Measurements from ENCODE around the gene ZNF618.

ZNF618 gene, protein sequence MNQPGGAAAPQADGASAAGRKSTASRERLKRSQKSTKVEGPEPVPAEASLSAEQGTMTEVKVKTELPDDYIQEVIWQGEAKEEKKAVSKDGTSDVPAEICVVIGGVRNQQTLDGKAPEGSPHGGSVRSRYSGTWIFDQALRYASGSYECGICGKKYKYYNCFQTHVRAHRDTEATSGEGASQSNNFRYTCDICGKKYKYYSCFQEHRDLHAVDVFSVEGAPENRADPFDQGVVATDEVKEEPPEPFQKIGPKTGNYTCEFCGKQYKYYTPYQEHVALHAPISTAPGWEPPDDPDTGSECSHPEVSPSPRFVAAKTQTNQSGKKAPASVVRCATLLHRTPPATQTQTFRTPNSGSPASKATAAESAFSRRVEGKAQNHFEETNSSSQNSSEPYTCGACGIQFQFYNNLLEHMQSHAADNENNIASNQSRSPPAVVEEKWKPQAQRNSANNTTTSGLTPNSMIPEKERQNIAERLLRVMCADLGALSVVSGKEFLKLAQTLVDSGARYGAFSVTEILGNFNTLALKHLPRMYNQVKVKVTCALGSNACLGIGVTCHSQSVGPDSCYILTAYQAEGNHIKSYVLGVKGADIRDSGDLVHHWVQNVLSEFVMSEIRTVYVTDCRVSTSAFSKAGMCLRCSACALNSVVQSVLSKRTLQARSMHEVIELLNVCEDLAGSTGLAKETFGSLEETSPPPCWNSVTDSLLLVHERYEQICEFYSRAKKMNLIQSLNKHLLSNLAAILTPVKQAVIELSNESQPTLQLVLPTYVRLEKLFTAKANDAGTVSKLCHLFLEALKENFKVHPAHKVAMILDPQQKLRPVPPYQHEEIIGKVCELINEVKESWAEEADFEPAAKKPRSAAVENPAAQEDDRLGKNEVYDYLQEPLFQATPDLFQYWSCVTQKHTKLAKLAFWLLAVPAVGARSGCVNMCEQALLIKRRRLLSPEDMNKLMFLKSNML

DNA sequence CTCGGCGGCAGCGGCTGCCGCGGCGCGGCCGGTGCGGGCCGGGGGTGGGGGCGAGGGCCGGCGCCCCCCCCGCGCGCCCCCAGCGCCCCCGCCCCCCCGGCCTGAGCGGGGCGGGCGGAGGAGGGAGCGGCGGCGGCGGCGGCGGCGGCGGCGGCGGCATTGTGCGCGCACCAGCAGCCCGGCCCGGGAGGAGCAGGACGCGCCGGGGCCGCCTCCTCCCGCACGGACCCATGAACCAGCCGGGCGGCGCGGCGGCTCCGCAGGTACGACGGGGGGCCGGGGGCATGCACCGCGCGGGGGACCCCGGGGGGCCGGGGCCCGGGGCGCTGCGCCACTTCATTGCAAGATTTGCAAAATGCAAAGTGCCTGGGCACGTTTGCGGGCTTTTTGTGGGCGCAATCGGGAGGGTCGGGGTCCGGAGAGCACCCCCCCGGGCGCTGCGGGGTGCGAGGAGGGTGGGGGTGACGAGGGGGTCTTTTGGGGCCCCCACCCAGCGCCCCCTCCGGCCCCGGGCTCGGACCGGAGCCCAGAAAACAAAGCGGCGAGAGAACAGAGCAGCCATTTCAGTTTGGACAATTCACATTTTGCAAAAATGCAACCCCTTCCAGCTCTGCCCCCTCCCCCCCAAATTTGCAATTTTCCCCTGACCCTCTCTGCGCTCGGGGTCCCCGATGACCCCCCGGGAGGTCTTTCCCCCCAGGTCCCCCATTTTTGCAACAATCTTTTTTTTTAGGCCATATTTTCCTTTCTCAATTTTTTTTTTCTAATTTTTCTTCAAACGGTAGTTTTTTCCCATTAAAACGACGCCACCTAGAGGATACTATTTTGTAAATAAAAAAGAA, at the start of gene ZNF618:
Gene ZNF618, plus strand, starts transcription at position 159 of the 842 bp plus-strand sequence. Its CDS starts 72 bp downstream, at position 231.
- no peak for DNase-seq

DNA sequence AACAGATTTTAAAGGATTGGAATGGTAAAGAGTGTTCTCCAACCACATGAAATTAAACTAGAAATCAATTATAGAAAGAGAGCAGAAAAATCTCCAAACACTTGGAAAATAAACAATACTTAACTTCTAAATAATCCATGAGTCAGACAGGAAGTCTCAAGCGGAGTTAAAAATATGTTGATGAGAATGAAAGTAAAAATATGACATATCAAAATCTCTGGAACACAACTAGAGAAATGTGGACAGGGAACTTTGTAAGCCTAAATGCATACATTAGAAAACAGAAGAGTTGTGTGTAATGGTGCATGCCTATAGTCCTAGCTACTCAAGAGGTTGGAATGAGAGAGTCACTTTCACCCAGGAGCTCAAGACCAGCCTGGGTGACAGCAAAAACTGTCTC, 47.9 kb upstream of the ZNF618 start:
- DNase-seq, result no peak

DNA sequence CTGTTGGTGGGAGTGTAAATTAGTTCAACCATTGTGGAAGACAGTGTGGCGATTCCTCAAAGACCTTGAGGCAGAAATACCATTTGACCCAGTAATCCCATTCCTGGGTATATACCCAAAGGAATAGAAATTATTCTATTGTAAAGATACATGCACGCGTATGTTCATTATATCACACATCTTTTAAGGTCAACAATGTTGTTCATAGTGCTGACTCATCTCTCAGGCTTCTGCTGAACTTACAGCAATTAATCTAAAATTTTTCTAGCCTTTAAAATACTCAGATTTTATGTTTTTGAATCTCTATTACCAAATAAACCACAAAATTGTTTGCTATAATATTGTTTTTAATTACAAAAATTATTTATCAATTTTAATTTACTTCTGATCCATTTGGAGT, 38.8 kb upstream of the ZNF618 start:
- no peak for DNase-seq

DNA sequence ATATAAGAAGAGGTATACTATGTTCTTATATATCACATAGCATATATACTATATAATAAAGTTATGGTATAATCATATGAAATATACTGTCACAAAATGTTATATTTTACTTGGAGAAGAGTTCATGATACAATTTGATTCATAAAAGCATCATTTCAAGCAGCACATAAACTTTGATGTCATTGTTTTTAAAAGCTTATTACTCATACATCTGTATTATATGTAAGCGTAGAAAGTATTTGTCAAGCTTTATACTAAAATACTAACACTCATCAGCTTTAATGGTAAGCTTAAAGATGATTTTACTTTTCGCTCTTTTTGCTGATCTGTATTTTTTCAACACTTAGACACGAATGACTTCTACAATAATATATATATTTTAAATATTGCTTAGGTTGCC, 34.0 kb upstream of the ZNF618 start:
- DNase-seq, result no peak

DNA sequence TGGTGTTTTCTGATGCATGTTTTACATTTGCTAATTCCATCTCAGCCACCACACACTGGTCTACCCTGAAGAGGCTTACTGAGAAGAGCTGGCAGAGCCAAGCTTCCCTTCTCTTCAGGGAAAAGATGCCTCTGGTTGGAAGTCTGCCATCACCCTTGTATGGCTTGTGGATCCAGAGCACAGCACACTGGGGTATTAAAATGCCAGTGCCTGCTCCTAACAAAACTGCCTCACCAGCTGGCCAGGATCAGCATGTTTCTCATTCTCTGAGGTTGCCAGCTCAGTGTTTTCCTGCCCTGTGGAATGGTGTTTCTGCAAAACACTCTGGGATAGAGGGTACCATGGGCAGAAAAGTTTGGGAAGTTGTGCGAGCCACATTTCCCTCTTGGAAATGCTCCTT, 31.6 kb upstream of the ZNF618 start:
- no peak for DNase-seq

DNA sequence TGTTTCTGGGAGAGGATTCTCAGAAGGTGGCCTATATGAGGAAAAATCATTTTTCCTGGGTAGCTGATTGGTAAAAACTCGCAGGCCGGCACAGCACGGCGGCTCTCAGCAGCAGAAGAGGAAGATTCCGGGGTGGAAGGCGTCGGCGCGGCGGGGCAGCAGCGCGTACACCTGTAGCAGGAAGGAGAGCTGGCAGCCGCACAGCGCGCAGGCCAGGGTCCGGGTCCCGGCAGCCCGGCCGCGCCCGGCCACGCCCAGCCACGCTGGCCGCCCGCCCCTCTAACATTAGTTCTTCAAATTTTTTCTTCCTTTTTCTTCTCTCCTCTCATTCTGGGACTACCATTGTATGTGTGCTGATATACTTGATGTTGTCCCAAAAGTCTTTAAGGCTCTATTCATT, 24.8 kb upstream of the ZNF618 start:
- DNase-seq, result no peak

DNA sequence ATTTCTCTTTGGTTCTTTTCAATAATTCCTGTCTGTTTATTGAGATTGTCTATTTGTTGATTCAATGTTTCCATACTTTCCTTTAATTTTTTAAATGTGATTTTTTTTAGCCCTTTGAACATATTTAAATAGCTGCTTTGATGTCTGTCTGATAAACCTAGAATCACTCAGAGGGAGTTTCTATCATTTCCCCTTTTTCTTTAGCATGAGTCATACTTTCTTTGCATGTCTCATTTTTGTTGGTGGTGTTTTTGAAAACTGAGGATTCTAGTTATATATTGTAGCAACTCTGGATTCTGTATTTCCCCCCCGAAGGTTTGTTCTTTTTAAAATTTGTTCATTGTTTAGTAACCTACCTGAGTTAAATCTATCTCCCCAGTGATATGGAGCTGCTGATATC, 24.2 kb upstream of the ZNF618 start:
- DNase-seq, result no peak

DNA sequence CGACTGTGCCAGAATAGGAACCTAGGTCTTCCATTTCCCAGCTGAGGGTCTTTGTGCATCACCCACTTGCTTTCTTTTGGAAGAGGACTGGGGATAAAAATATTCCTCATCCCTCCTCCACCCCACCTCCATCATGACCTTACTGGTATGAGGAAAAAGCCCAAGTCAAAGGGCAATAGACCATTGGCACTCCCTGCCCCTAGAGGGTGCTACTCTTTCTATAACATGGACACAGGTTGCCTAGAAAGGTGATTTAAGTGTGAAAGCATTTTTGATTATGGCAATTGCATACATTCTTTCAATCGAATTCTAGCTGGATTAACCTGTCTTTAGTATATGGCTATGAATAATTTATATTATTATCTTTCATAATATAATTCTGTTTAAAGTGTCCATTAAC, 22.8 kb upstream of the ZNF618 start:
- DNase-seq, result no peak

DNA sequence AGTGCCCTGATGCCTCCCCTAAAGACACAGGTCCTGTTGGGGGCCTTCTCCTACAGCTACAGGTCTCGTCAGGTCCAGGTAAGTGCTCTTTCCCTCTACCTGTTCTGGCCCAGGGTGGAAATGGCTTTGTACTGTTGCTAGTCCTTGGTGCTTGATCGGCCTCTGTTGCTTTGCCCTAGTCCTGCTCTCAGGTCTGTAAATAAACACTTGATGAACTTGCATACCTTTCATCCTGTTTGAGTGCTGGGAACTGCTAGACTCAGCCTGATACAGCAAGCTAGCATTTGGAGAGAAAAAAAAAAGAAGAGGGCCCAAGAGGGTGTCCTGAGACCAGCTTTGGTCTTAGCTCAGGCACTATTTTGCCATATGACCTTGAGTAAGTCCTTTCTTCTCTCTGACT, 21.8 kb upstream of the ZNF618 start:
- no peak for DNase-seq

DNA sequence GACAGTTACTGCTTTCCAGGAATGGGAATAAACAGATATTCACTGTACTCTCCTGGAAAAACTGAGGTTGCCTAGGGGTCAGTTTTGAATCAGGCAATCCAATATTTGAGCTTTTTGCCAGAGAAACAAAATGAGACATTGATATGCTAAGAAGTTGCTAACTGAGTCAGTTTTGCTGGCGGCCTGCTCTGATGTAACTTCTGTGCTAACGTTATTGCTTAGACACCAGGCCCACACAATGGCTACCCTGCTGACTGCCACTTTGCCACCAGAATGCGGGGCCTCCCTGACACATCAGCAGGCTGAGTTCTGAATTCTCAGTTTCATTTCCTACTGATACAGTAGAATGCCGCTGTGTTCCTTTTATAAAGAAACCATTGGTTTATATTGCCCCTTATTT, 18.2 kb upstream of the ZNF618 start:
- DNase-seq, result no peak

DNA sequence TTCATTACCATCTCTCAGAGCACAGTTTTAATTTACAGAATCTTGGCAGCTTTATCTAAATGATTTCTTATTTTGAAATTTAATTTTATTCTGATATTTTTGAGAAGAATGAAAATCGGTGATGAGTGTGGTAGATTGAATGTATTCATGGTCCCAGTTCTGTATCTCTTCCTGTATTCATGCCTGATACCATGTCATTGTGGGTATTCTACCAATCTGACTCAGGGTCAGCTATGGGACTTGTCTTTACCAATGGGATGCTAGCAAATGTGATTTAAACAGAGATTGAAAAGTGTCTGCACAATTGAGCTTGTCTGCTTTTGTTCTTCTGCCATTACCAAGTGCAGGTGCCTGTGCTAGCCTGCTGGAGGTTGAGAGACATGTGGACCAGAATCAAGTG, 17.8 kb upstream of the ZNF618 start:
- DNase-seq, result no peak

DNA sequence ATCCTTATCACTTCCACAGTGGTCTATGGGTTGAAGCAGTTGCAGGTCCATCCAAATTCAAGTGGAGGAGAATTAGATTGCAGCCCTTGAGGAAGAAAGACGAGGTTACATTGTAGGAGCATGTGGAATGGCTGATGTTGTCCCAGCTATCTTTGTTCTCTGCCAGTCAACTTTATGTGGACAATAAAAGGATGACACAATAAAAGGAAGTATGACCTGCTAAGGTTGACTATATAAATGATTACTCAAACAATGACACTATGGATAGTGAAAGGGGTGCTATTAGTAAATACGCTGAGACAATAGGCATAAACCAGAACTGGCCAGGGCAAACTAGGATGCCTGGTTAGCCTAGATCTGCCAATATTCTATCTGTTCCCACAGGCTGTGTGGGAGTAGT, 12.8 kb upstream of the ZNF618 start:
- DNase-seq, result no peak

DNA sequence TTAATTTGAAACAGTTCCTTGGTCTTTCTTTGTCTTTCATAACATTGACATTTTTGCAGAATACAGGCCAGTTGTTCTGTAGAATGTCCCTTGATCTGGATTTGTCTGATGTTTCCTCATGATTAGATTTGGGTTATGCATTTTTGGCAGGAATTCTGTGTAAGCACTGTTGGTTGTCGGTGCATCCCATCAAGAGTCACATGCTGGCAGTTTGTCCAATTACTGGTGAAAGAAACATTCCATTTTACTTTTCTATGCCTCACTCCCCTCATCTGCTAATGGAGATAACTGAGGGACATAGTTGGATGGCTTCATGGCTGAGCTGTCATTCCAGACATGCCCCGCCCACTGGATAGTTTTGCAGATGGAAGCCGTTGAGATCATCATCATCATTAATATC, 7.6 kb upstream of the ZNF618 start:
- no peak for DNase-seq

DNA sequence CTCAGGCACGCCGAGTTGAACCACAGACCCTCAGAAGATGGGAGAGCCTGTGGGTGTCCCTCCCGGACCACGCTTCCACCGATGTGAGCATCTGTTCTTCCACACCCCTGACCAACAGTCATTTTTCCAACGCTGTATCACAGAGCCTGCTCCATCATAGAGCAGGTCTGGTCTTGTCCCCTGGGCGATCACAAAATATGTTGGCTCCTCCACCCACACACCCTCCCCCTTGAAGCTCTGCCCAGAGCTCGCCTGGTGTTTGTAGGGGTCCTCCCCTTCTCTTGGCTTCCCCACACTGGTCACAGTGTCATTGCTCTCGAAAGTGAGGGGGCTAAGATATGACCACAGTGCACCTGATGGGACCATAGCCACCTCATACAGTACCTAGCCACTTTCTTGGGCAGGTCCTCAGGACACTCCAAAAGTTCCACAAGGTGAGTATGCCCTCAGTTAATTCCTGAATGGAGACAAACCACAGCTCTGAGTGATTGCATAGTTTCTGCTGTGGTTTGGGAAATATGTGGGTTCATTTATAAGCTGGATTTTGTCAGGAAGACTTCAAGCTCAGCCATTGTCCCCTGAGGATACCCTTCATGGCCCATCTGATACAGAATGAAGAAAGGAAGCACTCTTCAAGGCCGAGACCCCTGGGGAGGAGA, 3.5 kb upstream of the ZNF618 start:
- DNase-seq, result no peak

DNA sequence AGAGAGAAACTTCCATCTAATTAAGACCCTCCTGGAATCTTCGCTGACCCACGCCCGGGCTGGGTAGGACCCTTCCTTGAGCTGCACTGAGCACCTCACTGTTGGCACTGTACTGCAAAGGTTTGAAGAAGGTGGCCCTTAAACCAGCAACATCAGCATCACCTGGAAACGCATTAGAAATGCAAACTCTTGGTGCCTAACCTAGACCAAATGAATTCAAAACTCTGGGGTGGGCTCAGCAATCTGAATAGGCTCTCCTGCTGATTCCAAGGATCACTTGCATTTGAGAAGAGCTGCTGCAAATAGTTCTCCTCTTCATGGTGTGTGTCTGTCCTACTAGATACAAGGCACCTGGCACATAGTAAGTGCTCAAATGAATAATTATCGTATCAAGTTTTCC, 2.7 kb upstream of the ZNF618 start:
- no peak for DNase-seq

DNA sequence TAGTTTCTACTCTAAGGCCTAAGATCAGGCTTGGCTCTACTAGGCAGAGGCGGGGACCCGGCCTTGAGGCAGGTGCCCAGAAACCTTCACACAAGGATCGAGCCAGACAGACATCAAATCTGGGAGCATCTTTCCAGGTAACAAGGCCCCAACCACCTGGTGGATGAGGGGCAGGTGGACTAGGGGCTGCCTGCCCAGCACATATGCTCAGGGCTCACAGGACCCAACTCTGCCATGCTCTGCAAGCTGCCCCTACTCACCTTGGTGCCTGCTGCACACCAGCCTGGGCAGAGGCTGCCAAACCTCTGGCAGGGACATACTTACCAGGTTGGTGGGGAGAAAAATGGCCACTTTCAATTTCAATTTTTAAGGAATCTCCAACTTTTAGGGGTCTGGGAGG, 2.2 kb upstream of the ZNF618 start:
- DNase-seq, result no peak

DNA sequence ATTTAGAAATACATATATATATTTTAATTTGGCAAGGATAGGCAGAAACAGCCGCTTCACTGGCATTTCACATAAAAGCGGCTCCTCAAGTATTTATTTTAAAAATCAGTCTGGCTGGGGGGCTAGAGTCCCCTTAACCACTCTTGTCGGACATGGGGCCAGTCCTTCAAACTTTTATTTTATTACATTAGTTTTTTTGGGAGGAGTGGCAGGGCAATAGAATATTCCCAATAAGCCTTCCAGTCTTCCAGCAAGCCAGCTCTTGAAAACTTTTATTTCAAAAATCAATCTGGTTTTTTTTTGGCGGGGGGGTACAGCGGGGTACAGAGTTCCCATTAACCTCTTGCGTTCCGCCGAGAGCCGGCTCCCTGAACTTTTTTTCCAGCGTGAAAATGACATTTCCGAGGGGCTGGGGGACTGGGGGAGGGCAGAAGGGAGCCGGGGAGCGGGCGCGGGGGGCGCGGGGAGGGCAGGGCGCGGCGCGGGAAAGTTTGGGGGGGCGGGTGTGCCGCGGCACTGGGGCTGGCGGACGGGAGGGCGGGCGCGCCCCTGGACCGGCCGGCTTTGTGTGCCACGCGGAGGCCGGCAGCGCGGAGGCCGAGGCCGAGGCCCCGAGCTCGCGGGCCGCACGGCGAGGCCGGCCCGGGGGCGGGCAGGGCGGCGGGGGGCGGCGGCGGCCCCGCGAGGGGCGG, 504 bp upstream of the ZNF618 start:
- DNase-seq, result no peak

DNA sequence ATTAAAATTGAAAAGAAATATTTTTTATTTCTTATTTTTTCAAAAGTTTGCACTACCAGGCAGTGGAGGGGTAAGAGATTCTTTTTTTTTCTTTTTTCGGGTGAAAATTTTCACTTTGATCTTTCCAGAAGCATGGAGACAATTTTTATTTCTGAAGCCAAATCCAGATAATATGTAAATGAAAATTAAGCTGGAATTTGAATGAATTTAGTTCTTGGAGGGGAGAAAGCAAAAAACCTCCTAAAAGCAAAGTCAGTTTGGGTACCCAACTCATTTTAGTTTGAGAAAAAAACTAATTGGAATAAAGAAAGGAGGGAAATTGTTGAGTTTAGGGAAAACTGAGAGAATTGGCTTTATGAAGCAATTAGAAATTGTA, 872 bp downstream of the ZNF618 start:
- DNase-seq, result no peak

DNA sequence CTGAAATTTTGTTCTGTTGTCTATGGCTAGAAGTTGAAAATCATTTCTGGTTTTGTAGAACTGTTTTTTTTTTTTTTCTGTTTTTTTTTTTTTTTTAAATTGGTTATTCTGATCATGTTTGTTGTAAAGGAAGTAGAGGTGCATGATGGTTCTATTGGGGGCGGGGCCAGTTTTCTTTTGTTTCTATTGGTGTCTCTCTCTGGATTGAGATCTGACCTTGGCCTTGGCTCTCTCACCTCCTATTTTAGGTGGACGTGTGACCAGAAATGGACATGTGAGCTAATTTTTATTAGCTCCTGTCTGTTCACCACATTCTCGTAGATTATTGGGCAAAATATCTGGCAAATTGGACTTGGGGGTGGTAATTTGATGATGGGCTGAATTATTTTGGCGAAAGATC, 3.2 kb downstream of the ZNF618 start:
- no peak for DNase-seq

DNA sequence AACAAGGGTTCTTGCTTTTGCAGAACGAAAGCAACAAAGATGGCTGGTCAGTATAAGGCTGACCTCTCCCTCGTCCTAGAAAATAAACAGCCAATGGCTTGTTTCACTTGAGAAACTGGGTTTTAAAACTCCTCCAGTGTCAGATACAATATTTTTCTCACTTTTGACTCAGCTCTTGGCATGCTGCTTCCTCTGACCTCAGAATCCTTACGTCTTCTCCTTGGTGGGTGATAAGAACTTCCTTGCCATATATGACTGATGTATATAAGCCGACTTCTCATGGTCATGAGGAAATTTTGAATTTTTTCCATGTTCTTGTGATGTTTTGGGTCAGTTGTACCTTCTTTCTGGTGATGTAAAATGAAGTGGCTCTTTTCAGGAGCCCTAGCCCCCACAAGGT, 3.8 kb downstream of the ZNF618 start:
- DNase-seq, result no peak

DNA sequence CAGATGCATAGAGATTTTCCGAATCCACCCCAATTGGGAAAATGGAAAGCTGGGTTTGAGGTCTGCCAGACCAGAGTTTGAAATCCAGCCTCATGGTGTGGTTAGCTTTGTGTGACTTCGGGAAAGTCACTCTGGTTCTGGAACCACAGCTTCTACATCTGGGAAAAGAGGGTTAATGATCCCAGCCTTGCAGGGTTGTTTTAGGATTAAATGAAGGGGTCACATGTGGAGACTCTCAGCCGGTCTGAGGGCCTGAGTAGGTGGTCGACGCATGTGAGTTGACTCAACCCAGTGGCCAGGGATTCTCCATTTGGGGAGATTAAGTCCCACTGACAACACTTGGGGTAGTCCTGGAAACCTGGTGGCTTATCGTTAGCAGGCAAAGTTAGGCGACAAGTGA, 6.1 kb downstream of the ZNF618 start:
- DNase-seq, result no peak

DNA sequence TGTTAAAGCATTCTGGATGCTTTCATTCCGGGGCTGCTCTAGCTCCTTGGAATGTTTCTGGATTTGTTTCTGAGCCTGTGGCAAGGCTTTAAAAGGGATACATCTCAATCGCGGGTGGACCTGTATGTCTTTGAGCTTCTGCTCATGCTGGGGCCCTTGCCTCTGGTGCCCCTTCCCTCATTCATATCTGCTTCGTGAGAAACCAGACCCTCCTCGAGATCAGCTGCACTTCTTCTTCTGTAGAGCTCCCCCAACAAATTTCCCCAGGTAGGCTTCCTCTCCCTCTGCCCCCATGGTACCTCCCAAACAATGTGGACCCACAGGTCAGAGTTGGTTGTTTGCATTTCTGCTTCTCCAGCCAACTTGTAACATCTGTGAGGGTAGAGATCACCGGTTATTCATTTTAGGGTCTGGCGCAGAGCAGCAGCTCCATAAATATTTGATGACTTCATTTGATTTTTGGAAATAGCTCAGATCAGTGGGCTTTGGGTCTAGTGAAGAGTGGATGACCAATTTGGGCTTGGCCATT, 6.6 kb downstream of the ZNF618 start:
- DNase-seq, result no peak

Measured in GOT3 (cell line).